ENCODE data around the gene ZNF302.
"Not testable (repeated sequence)": the region's sequence is repeated elsewhere in the genome, so short reads cannot be mapped to it uniquely, and the experiment has no call there.

Gene ZNF302

GRCh38 chr19:34673590-34673989, 3.9 kb upstream of the ZNF302 start:
- no peak for DNase-seq

- no peak for DNase-seq
Observed at GRCh38 chr19:34675250-34675649, 2.2 kb upstream of the ZNF302 start.

- no peak for DNase-seq
Observed at GRCh38 chr19:34675919-34676318, 1.6 kb upstream of the ZNF302 start.

- peak in 2 of 4 experiments; percentile 73 to 92 for DNase-seq
Observed at GRCh38 chr19:34676697-34677385, 637 bp upstream of the ZNF302 start, which contains the start of gene SCGB2B2. Gene SCGB2B2 (minus strand): TSS chr19:34677159. CDS start chr19:34594563, 82,596 bp downstream.

- DNase-seq, result no peak
Observed at GRCh38 chr19:34678085-34678412, 571 bp downstream of the ZNF302 start.

- DNase-seq, result no peak
Observed at GRCh38 chr19:34678421-34678820, 943 bp downstream of the ZNF302 start.

- DNase-seq, result no peak
Observed at GRCh38 chr19:34681478-34681877, 4.0 kb downstream of the ZNF302 start.

GRCh38 chr19:34685266-34685665, 7.8 kb downstream of the ZNF302 start:
- DNase-seq, result not testable (repeated sequence)

GRCh38 chr19:34686455-34686854, 9.0 kb downstream of the ZNF302 start:
- DNase-seq, result no peak

- no peak for DNase-seq
Observed at GRCh38 chr19:34687348-34687747, 9.9 kb downstream of the ZNF302 start.

GRCh38 chr19:34688592-34688991, 11.1 kb downstream of the ZNF302 start:
- no peak for DNase-seq

- DNase-seq, result no peak
Observed at GRCh38 chr19:34690372-34690771, 12.9 kb downstream of the ZNF302 start.

GRCh38 chr19:34692549-34692948, 15.1 kb downstream of the ZNF302 start:
- no peak for DNase-seq

GRCh38 chr19:34707661-34708060, 30.2 kb downstream of the ZNF302 start:
- no peak for DNase-seq

- no peak for DNase-seq
Observed at GRCh38 chr19:34711890-34712289, 34.4 kb downstream of the ZNF302 start.

GRCh38 chr19:34712395-34713261, 35.1 kb downstream of the ZNF302 start:
- DNase-seq, result peak; percentile 77 to 90 (median 85)

GRCh38 chr19:34713262-34713637, 35.8 kb downstream of the ZNF302 start:
- DNase-seq, result no peak

GRCh38 chr19:34715357-34715756, 37.9 kb downstream of the ZNF302 start:
- no peak for DNase-seq

- DNase-seq, result no peak
Observed at GRCh38 chr19:34722353-34722752, 44.9 kb downstream of the ZNF302 start.

GRCh38 chr19:34725400-34725799, 47.9 kb downstream of the ZNF302 start:
- no peak for DNase-seq

- no peak for DNase-seq
Observed at GRCh38 chr19:34731019-34731829, 53.7 kb downstream of the ZNF302 start.

- DNase-seq, result no peak
Observed at GRCh38 chr19:34731964-34732363, 54.5 kb downstream of the ZNF302 start.

- no peak for DNase-seq
Observed at GRCh38 chr19:34732612-34733211, 55.2 kb downstream of the ZNF302 start.

Measured in suppressor macrophage (primary cell).